K562 (cell line): ENCODE measurements around the gene SIRT2. TPM values are rescaled to one million over a fixed set of nuclear protein-coding genes. Genes with fewer than 3 reads are reported as not detected.

Experiments used
- E2F4 ChIP-seq: sonication (generic); formaldehyde crosslinking; IDR thresholded peaks from 2 replicates; pipeline ENCODE4 v1.8.0; 2022; ENCODE audit warnings: mild to moderate bottlenecking, low read depth, missing genetic modification reagents
- E2F6 ChIP-seq, 2 experiments: IDR thresholded peaks; 2 replicates each; pipeline ENCODE4 v1.6.1; 2011; ENCODE audit warnings: borderline replicate concordance in 1 of 2, control low read depth in 1 of 2, low read depth in 1 of 2, low read length in 1 of 2, mild to moderate bottlenecking in 1 of 2, mixed read lengths in 1 of 2, moderate library complexity in 1 of 2; ENCODE audit not compliant: insufficient read depth in 1 of 2, insufficient read length in 1 of 2, poor library complexity in 1 of 2, severe bottlenecking in 1 of 2; ENCODE audit errors: extremely low read depth in 1 of 2
- ETV6 ChIP-seq, 3 experiments: fragments of 150-350 bp in 1 of 3; sonication (generic) in 1 of 3; formaldehyde crosslinking in 1 of 3; IDR thresholded peaks; 2 replicates each; pipeline versions ENCODE4 v1.6.1 to v1.8.0; 2014 to 2022; ENCODE audit warnings: borderline replicate concordance in 2 of 3, low read depth in 2 of 3, antibody characterized with exemption in 1 of 3, low read length in 1 of 3, mild to moderate bottlenecking in 1 of 3, missing genetic modification reagents in 1 of 3
- LARP7 ChIP-seq: fragments of 450-650 bp; IDR thresholded peaks from 2 replicates; pipeline ENCODE4 v1.6.1; 2016
- MAFF ChIP-seq: IDR thresholded peaks from 2 replicates; pipeline ENCODE4 v1.6.1; 2012; ENCODE audit warnings: low read length, improper control_type of control experiment
- MXI1 ChIP-seq: IDR thresholded peaks from 2 replicates; pipeline ENCODE4 v1.6.1; 2011; ENCODE audit warnings: low read depth, mild to moderate bottlenecking, improper control_type of control experiment, low read length
- NKRF ChIP-seq: fragments of 450-650 bp; IDR thresholded peaks from 2 replicates; pipeline ENCODE4 v1.6.1; 2016; ENCODE audit warnings: borderline replicate concordance
- NR1H2 ChIP-seq: sonication (generic); formaldehyde crosslinking; IDR thresholded peaks from 2 replicates; pipeline ENCODE4 v1.4.0; 2020; ENCODE audit warnings: mild to moderate bottlenecking, missing genetic modification reagents
- POLR2B ChIP-seq: fragments of 450-650 bp; IDR thresholded peaks from 2 replicates; pipeline ENCODE4 v1.6.1; 2018; ENCODE audit warnings: low read depth; ENCODE audit not compliant: partially characterized antibody
- SMAD4 ChIP-seq: fragments of 250-450 bp; sonication (Bioruptor Pico); conservative IDR thresholded peaks from 2 replicates; pipeline ENCODE4 v1.8.0; 2021; ENCODE audit warnings: inconsistent platforms, mild to moderate bottlenecking, moderate library complexity
- TGIF2 ChIP-seq: sonication (generic); formaldehyde crosslinking; IDR thresholded peaks from 2 replicates; pipeline ENCODE4 v1.8.1; 2022; ENCODE audit warnings: mild to moderate bottlenecking, missing genetic modification reagents, moderate library complexity
- THAP12 ChIP-seq: fragments of 250-450 bp; sonication (Bioruptor Pico); IDR thresholded peaks from 2 replicates; pipeline ENCODE4 v1.9.0; 2021; ENCODE audit warnings: mild to moderate bottlenecking, inconsistent platforms
- UBTF ChIP-seq, 2 experiments: IDR thresholded peaks; 2 replicates each; pipeline ENCODE4 v1.6.1; 2012; ENCODE audit warnings: improper control_type of control experiment in 2 of 2, low read depth in 2 of 2, low read length in 2 of 2, borderline replicate concordance in 1 of 2
- ZNF277 ChIP-seq: fragments of 250-450 bp; sonication (Bioruptor Pico); IDR thresholded peaks from 2 replicates; pipeline ENCODE4 v1.8.0; 2022; ENCODE audit warnings: inconsistent platforms, mild to moderate bottlenecking, moderate library complexity, borderline replicate concordance
- ZNF324 ChIP-seq: fragments of 250-450 bp; sonication (Bioruptor Pico); IDR thresholded peaks from 2 replicates; pipeline ENCODE4 v1.4.0; 2020; ENCODE audit warnings: mild to moderate bottlenecking
- polyA plus RNA-seq, 8 experiments: library from polyadenylated mRNA; depleted of rRNA in 4 of 8; stranded (reverse) in 5 of 8; unstranded in 3 of 8; fragments of >200 nt; fragmentation: Nextera tagmentation in 2 of 8; fragmentation: Illumina TruSeq in 1 of 8; extraction: Ambion mirVana in 2 of 8; extraction: Trizol in 1 of 8; gene quantifications; 2 replicates each; pipeline versions ENCODE4 v1.2.1 to v1.2.3, GENCODE V29; 2011 to 2014; ENCODE audit warnings: inconsistent platforms in 1 of 8, missing spikeins in 1 of 8
- total RNA-seq, 7 experiments: library from RNA; depleted of rRNA in 6 of 7; stranded (reverse); fragments of >200 nt in 6 of 7; fragmentation: Illumina TruSeq in 2 of 7; extraction: Trizol in 2 of 7; gene quantifications; 2 replicates each; pipeline versions ENCODE4 v1.2.1 to v1.2.3, GENCODE V29; 2011 to 2021; ENCODE audit warnings: low replicate concordance in 1 of 7

The SIRT2 gene
- total and polyA plus RNA-seq, 9 of the 15 experiments (the other 6 are each of a cell fraction or from before 2014, with no cell fraction given) = 2.3 to 35.2 (median 22.9) TPM

- TF ChIP-seq ZNF277 (CRISPR knock-in tag) = no peak
- no peak for TF ChIP-seq MXI1
- TF ChIP-seq MAFF = no peak
- peak; percentile 71; the same call in 1 of the 2 replicates for TF ChIP-seq NKRF
- no peak for TF ChIP-seq ETV6 (IDR thresholded peaks at IDR 0.05; ENCODE audit: borderline replicate concordance in 1 of 2, low read depth in 2 of 2, low read length in 1 of 2)
- TF ChIP-seq ETV6 (CRISPR knock-in tag; IDR thresholded peaks at IDR 0.05; ENCODE audit: borderline replicate concordance) = no peak
- no peak for TF ChIP-seq TGIF2 (CRISPR knock-in tag)
- TF ChIP-seq UBTF (IDR thresholded peaks at IDR 0.05; ENCODE audit: borderline replicate concordance in 1 of 2, low read depth in 2 of 2, low read length in 2 of 2) = no peak
- TF ChIP-seq E2F6 (IDR thresholded peaks at IDR 0.05; ENCODE audit: borderline replicate concordance in 1 of 2, extremely low read depth in 1 of 2, insufficient read depth in 1 of 2, insufficient read length in 1 of 2, low read depth in 1 of 2, low read length in 1 of 2, poor library complexity in 1 of 2, severe bottlenecking in 1 of 2) = no peak
- TF ChIP-seq POLR2B = peak; percentile 80
- 0 out of 2 replicates have a peak, but pooled peaks have one; percentile 12 for TF ChIP-seq SMAD4 (CRISPR knock-in tag)
- TF ChIP-seq ZNF324 (CRISPR knock-in tag) = 0 out of 2 replicates have a peak, but pooled peaks have one; percentile 17
- no peak for TF ChIP-seq E2F4 (CRISPR knock-in tag)
- TF ChIP-seq NR1H2 (CRISPR knock-in tag) = no peak
- TF ChIP-seq THAP12 = no peak
- TF ChIP-seq LARP7 = no peak
Measured at GRCh38 chr19:38850436-38850975, 48.9 kb downstream of the SIRT2 start (continued).
